Measurements from ENCODE around the gene TPCN2.
A peak's percentile ranks its signal among the peaks of the same experiment; 100 is the strongest.

The TPCN2 gene

GRCh38 chr11:69087133-69087524, 38.4 kb downstream of the TPCN2 start:
- Histone ChIP-seq H3K27me3 (ENCODE audit: insufficient read depth, low read depth, severe bottlenecking) (no peaks in the 10 kb centered on the region), H3K27ac (no peak overlapping the region), H3K4me3 (ENCODE audit: low read depth, low read length) (no peak overlapping the region), H3K9me3 (ENCODE audit: severe bottlenecking) (peaks cover 5% of the 10 kb centered on the region), H3K36me3 (peaks cover 12% of the 10 kb centered on the region)
- TF ChIP-seq CTCF (IDR thresholded peaks at IDR 0.05; ENCODE audit: low read depth, low read length) = no peak
- DNase-seq = no peak

- H3K27ac ChIP-seq = no peak overlapping the region
- DNase-seq = no peak
- peaks cover 5% of the 10 kb centered on the region for H3K9me3 ChIP-seq (ENCODE audit: severe bottlenecking)
- H3K4me3 ChIP-seq (ENCODE audit: low read depth, low read length) = no peak overlapping the region
- H3K36me3 ChIP-seq = peaks cover 12% of the 10 kb centered on the region
- no peak for TF ChIP-seq CTCF (IDR thresholded peaks at IDR 0.05; ENCODE audit: low read depth, low read length)
- no peaks in the 10 kb centered on the region for H3K27me3 ChIP-seq (ENCODE audit: insufficient read depth, low read depth, severe bottlenecking)
Observed at GRCh38 chr11:69087811-69088210, 39.1 kb downstream of the TPCN2 start.

GRCh38 chr11:69088676-69089146, 40.0 kb downstream of the TPCN2 start:
- Histone ChIP-seq H3K9me3 (ENCODE audit: severe bottlenecking) (peaks cover 5% of the 10 kb centered on the region), H3K4me3 (ENCODE audit: low read depth, low read length) (no peak overlapping the region), H3K36me3 (peaks cover 12% of the 10 kb centered on the region), H3K27ac (no peak overlapping the region), H3K27me3 (ENCODE audit: insufficient read depth, low read depth, severe bottlenecking) (no peaks in the 10 kb centered on the region)
- TF ChIP-seq CTCF (IDR thresholded peaks at IDR 0.05; ENCODE audit: low read depth, low read length) = peak; percentile 82
- DNase-seq = peak; percentile 80

GRCh38 chr11:69089258-69089657, 40.5 kb downstream of the TPCN2 start:
- no peaks in the 10 kb centered on the region for H3K27me3 ChIP-seq (ENCODE audit: insufficient read depth, low read depth, severe bottlenecking)
- no peak overlapping the region for H3K27ac ChIP-seq
- H3K9me3 ChIP-seq (ENCODE audit: severe bottlenecking) = peaks cover 5% of the 10 kb centered on the region
- TF ChIP-seq CTCF (IDR thresholded peaks at IDR 0.05; ENCODE audit: low read depth, low read length) = no peak
- H3K4me3 ChIP-seq (ENCODE audit: low read depth, low read length) = no peak overlapping the region
- peak; percentile 44 for DNase-seq
- peaks cover 12% of the 10 kb centered on the region for H3K36me3 ChIP-seq

- peaks cover 12% of the 10 kb centered on the region for H3K36me3 ChIP-seq
- no peak for DNase-seq
- H3K9me3 ChIP-seq (ENCODE audit: severe bottlenecking) = peaks cover 5% of the 10 kb centered on the region
- no peak overlapping the region for H3K4me3 ChIP-seq (ENCODE audit: low read depth, low read length)
- H3K27ac ChIP-seq = no peak overlapping the region
- TF ChIP-seq CTCF (IDR thresholded peaks at IDR 0.05; ENCODE audit: low read depth, low read length) = no peak
- no peaks in the 10 kb centered on the region for H3K27me3 ChIP-seq (ENCODE audit: insufficient read depth, low read depth, severe bottlenecking)
Observed at GRCh38 chr11:69091638-69092165, 43.0 kb downstream of the TPCN2 start.

GRCh38 chr11:69092263-69092662, 43.5 kb downstream of the TPCN2 start:
- Histone ChIP-seq H3K36me3 (peaks cover 12% of the 10 kb centered on the region), H3K27ac (no peak overlapping the region), H3K4me3 (ENCODE audit: low read depth, low read length) (no peak overlapping the region), H3K27me3 (ENCODE audit: insufficient read depth, low read depth, severe bottlenecking) (no peaks in the 10 kb centered on the region), H3K9me3 (ENCODE audit: severe bottlenecking) (peaks cover 5% of the 10 kb centered on the region)
- no peak for DNase-seq
- TF ChIP-seq CTCF (IDR thresholded peaks at IDR 0.05; ENCODE audit: low read depth, low read length) = no peak
